Esophagus squamous epithelium (tissue), 4 donors: Measurements from ENCODE around the gene SUPT7L.

Experiments
- CTCF ChIP-seq, 6 experiments: fragments of 450-650 bp in 4 of 6; fragments of 200-600 bp in 2 of 6; sonication (generic) in 2 of 6; IDR thresholded peaks; one replicate each; pipeline ENCODE4 v1.5.1; 2016 to 2019; ENCODE audit warnings: antibody characterized with exemption in 6 of 6, mild to moderate bottlenecking in 4 of 6, moderate library complexity in 4 of 6
- POLR2A ChIP-seq, 4 donors: fragments of 450-650 bp; IDR thresholded peaks; one replicate each; pipeline ENCODE4 v1.6.1; 2017; ENCODE audit warnings: antibody characterized with exemption in 4 of 4, mild to moderate bottlenecking in 4 of 4, moderate library complexity in 3 of 4

- TF ChIP-seq POLR2A (IDR thresholded peaks at IDR 0.05) (no peak), CTCF (IDR thresholded peaks at IDR 0.05) (no peak)
Observed at GRCh38 chr2:27713201-27713600, 49.8 kb upstream of the SUPT7L start.
